SK-N-SH (cell line): ENCODE measurements around the gene HDGF.

Experiments used
- EZH2phosphoT487 ChIP-seq: fragments of 200-600 bp; sonication (generic); IDR thresholded peaks from 2 replicates; pipeline ENCODE4 v1.6.1; 2017; ENCODE audit warnings: low read depth, mixed run types, mild to moderate bottlenecking, antibody characterized with exemption, moderate library complexity, borderline replicate concordance
- FOSL2 ChIP-seq: IDR thresholded peaks from 2 replicates; pipeline ENCODE4 v1.4.0; 2012; ENCODE audit warnings: low read depth, mild to moderate bottlenecking, moderate library complexity, borderline replicate concordance
- FOXM1 ChIP-seq: IDR thresholded peaks from 2 replicates; pipeline ENCODE4 v1.4.0; 2012; ENCODE audit warnings: low read depth, mild to moderate bottlenecking
- JUND ChIP-seq: IDR thresholded peaks from 2 replicates; pipeline ENCODE4 v1.4.0; 2012
- POLR2AphosphoS5 ChIP-seq: IDR thresholded peaks from 2 replicates; pipeline ENCODE4 v1.6.1; 2012; ENCODE audit warnings: low read depth, low read length
- RAD21 ChIP-seq: IDR thresholded peaks from 2 replicates; pipeline ENCODE4 v1.6.1; 2012; ENCODE audit warnings: mild to moderate bottlenecking, low read length
- RFX5 ChIP-seq: IDR thresholded peaks from 2 replicates; pipeline ENCODE4 v1.6.1; 2012; ENCODE audit warnings: mild to moderate bottlenecking, improper control_type of control experiment, low read length
- SIN3A ChIP-seq: IDR thresholded peaks from 2 replicates; pipeline ENCODE4 v1.6.1; 2012; ENCODE audit warnings: low read depth, mild to moderate bottlenecking, low read length, moderate library complexity, borderline replicate concordance
- TF ChIP-seq, protein P1 (sequence below): IDR thresholded peaks from 2 replicates; pipeline ENCODE4 v1.6.1; 2012; ENCODE audit warnings: mild to moderate bottlenecking, low read depth, low read length, moderate library complexity
- TF ChIP-seq, protein P2 (sequence below): fragments of 200-600 bp; sonication (generic); IDR thresholded peaks from 2 replicates; pipeline ENCODE4 v1.6.1; 2017; ENCODE audit warnings: antibody characterized with exemption, mild to moderate bottlenecking, moderate library complexity
- TF ChIP-seq, protein P3 (sequence below): fragments of 150-350 bp; IDR thresholded peaks from 2 replicates; pipeline ENCODE4 v1.6.1; 2017; ENCODE audit warnings: antibody characterized with exemption, low read length, low read depth, borderline replicate concordance

DNA sequence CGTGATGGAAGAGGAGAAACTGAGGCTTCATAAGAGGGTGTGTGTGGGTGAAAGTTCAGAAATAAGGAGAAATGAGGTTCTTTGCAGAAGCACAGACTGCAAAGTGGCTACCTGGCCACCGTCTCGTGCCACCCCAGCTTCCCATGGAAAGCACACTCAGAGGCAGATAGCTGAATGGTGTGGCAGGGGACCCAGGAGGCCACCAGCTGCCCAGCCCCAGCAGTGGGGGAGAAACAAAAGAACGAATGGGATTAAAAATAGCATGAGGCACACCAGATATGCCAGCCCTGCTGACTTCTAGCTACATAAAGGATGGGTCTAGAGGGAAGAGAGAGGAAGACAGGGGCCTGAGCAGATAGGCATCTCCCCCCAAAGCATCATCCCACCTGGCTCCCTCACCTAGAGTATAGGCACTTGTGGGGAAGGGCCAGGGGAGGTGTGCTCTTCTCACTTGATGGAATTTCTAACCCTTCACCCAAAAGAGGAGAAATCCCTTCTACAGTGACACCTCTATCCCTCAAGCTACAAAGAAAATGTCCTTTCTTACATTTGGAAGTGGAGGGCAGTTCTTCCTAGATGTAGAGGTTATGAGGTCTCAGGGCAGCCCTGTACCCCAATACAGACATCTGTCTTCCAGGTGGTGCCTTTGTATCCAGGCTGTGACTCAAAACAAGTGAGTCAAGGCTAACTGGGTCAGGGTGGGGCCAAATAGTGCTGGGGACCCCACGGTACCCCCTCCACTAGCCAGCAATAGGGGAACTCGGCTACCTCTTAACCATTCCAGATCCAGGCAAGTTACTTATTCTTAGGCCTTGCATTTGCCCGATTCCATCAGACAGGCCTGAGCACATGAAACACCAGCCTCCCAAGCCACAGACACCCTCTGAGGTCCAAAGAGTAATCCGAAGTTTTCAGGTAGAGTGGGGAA is 3.5 kb downstream of the HDGF start:
- TF ChIP-seq, protein P1, sequence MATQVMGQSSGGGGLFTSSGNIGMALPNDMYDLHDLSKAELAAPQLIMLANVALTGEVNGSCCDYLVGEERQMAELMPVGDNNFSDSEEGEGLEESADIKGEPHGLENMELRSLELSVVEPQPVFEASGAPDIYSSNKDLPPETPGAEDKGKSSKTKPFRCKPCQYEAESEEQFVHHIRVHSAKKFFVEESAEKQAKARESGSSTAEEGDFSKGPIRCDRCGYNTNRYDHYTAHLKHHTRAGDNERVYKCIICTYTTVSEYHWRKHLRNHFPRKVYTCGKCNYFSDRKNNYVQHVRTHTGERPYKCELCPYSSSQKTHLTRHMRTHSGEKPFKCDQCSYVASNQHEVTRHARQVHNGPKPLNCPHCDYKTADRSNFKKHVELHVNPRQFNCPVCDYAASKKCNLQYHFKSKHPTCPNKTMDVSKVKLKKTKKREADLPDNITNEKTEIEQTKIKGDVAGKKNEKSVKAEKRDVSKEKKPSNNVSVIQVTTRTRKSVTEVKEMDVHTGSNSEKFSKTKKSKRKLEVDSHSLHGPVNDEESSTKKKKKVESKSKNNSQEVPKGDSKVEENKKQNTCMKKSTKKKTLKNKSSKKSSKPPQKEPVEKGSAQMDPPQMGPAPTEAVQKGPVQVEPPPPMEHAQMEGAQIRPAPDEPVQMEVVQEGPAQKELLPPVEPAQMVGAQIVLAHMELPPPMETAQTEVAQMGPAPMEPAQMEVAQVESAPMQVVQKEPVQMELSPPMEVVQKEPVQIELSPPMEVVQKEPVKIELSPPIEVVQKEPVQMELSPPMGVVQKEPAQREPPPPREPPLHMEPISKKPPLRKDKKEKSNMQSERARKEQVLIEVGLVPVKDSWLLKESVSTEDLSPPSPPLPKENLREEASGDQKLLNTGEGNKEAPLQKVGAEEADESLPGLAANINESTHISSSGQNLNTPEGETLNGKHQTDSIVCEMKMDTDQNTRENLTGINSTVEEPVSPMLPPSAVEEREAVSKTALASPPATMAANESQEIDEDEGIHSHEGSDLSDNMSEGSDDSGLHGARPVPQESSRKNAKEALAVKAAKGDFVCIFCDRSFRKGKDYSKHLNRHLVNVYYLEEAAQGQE, result no peak
- TF ChIP-seq FOSL2, result peak; percentile 52; the same call in 1 of the 2 replicates
- TF ChIP-seq EZH2phosphoT487, result no peak
- TF ChIP-seq, protein P2, sequence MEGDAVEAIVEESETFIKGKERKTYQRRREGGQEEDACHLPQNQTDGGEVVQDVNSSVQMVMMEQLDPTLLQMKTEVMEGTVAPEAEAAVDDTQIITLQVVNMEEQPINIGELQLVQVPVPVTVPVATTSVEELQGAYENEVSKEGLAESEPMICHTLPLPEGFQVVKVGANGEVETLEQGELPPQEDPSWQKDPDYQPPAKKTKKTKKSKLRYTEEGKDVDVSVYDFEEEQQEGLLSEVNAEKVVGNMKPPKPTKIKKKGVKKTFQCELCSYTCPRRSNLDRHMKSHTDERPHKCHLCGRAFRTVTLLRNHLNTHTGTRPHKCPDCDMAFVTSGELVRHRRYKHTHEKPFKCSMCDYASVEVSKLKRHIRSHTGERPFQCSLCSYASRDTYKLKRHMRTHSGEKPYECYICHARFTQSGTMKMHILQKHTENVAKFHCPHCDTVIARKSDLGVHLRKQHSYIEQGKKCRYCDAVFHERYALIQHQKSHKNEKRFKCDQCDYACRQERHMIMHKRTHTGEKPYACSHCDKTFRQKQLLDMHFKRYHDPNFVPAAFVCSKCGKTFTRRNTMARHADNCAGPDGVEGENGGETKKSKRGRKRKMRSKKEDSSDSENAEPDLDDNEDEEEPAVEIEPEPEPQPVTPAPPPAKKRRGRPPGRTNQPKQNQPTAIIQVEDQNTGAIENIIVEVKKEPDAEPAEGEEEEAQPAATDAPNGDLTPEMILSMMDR, result no peak
- TF ChIP-seq POLR2AphosphoS5, result no peak
- no peak for TF ChIP-seq RFX5
- no peak for TF ChIP-seq FOXM1
- no peak for TF ChIP-seq RAD21
- no peak for TF ChIP-seq JUND
- no peak for TF ChIP-seq SIN3A
- TF ChIP-seq, protein P3, sequence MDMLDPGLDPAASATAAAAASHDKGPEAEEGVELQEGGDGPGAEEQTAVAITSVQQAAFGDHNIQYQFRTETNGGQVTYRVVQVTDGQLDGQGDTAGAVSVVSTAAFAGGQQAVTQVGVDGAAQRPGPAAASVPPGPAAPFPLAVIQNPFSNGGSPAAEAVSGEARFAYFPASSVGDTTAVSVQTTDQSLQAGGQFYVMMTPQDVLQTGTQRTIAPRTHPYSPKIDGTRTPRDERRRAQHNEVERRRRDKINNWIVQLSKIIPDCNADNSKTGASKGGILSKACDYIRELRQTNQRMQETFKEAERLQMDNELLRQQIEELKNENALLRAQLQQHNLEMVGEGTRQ, result no peak
